HUES48 (cell line): ENCODE results near the gene DYNC2H1.

ENCODE experiments used
- H3K27ac ChIP-seq: one replicate; pipeline ENCODE4 v1.7.0; 2013; ENCODE audit warnings: low read depth, low read length, inconsistent platforms
- H3K27me3 ChIP-seq: 2 replicates; pipeline ENCODE4 v1.6.1; 2013; ENCODE audit warnings: mild to moderate bottlenecking, low read length; ENCODE audit not compliant: control insufficient read depth, insufficient read depth
- H3K36me3 ChIP-seq: 2 replicates; pipeline ENCODE4 v1.6.1; 2013; ENCODE audit warnings: low read length; ENCODE audit not compliant: control insufficient read depth, insufficient read depth
- H3K4me1 ChIP-seq: 2 replicates; pipeline ENCODE4 v1.6.1; 2013; ENCODE audit warnings: mild to moderate bottlenecking, low read length; ENCODE audit not compliant: control insufficient read depth, insufficient read depth
- H3K4me3 ChIP-seq: 2 replicates; pipeline ENCODE4 v1.5.1; 2013; ENCODE audit warnings: mild to moderate bottlenecking, low read depth, low read length
- H3K9ac ChIP-seq: 2 replicates; pipeline ENCODE4 v1.6.1; 2013; ENCODE audit warnings: mild to moderate bottlenecking, low read depth, low read length, moderate library complexity
- H3K9me3 ChIP-seq: 2 replicates; pipeline ENCODE4 v1.6.1; 2013; ENCODE audit warnings: low read length; ENCODE audit not compliant: control insufficient read depth, insufficient read depth

DYNC2H1 gene

DNA sequence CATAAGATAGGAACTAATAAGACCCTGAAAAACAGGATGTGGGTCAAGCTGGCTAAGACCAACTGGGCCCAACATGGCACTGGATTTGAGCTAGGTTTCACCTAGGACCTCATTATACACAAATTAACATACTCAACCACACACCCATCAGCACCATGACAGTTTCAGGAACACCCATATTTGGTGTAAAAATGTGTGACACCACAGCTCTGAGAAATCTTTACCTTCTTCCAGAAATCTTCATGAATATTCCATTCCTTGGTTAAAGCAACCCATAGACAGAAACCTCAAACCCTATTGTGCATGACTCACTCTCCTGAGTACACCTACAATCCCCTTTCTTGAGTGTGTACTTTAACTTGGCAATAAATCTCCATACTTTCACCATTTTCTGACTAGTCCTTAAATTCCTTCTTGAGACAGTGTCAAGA, 378.8 kb downstream of the DYNC2H1 start:
- Histone ChIP-seq H3K4me1 (peaks cover 14% of the 10 kb centered on the region), H3K27me3 (no peaks in the 10 kb centered on the region), H3K36me3 (no peaks in the 10 kb centered on the region), H3K4me3 (no peak overlapping the region), H3K9me3 (peaks cover 24% of the 10 kb centered on the region), H3K27ac (no peak overlapping the region), H3K9ac (no peak overlapping the region)

DNA sequence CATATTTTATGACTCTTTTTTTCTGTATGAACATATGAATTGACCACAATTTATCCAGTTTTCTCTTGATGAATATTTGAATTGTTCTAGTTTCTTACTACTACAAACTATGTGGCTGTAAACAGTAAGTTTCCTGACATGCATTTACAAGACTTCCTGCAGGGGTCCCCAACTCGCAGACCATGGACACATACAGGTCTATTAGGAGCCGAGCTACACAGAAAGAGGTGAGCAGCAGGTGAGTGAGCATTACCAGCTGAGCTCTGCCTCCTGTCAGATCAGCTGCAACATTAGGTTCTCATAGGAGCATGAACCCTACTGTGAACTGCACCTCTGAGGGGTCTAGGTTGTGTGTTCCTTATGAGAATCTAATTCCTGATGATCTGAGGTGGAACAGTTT, 379.4 kb downstream of the DYNC2H1 start:
- peaks cover 14% of the 10 kb centered on the region for H3K4me1 ChIP-seq
- no peak overlapping the region for H3K9ac ChIP-seq
- no peaks in the 10 kb centered on the region for H3K27me3 ChIP-seq
- no peak overlapping the region for H3K27ac ChIP-seq
- H3K36me3 ChIP-seq: no peaks in the 10 kb centered on the region
- no peak overlapping the region for H3K4me3 ChIP-seq
- peaks cover 24% of the 10 kb centered on the region for H3K9me3 ChIP-seq

DNA sequence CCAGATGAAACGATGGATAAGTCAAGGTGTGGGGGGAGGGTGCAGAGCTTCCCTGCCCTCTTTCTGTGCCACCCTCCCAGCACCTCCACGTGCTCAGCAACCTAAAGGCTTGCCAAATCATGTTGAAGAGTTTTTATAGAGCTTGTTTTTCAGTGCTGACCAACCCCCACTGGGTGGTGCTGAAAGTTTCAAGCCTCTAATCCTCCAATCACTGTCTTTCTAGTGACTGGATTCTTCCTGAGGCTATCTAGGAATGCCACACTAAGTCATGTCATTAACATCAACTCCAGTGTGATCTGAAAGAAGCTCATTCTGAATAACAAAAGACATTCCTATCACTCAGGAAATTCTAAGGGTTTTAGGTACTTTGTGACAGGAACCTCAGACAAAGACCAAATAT, 382.6 kb downstream of the DYNC2H1 start:
- no peaks in the 10 kb centered on the region for H3K27me3 ChIP-seq
- H3K9me3 ChIP-seq: peaks cover 24% of the 10 kb centered on the region
- no peak overlapping the region for H3K4me3 ChIP-seq
- H3K4me1 ChIP-seq: peaks cover 14% of the 10 kb centered on the region
- H3K36me3 ChIP-seq: no peaks in the 10 kb centered on the region
- H3K27ac ChIP-seq: no peak overlapping the region
- H3K9ac ChIP-seq: no peak overlapping the region

DNA sequence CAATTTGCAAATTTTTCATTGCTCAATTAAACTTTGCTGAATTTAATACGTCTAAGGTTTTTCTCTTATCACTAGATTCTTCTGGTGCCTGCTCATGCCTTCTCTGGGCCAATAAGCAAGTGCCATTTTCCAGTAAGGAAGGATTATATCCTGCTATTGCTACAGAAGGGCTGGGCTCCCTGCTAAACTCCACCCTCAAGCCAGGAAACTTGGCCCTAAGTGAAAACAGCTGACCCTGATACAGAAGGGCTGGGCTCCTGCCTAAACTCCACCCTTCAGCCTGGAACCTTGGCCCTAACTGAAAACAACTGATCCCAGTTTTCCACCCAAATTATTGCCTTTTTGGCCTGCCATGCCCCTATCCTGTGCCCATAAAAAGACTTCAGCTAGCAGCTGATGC, 385.3 kb downstream of the DYNC2H1 start:
- H3K9ac ChIP-seq: no peak overlapping the region
- H3K4me3 ChIP-seq: no peak overlapping the region
- no peaks in the 10 kb centered on the region for H3K27me3 ChIP-seq
- H3K4me1 ChIP-seq: peaks cover 17% of the 10 kb centered on the region
- H3K36me3 ChIP-seq: no peaks in the 10 kb centered on the region
- H3K27ac ChIP-seq: no peak overlapping the region
- H3K9me3 ChIP-seq: peaks cover 15% of the 10 kb centered on the region

DNA sequence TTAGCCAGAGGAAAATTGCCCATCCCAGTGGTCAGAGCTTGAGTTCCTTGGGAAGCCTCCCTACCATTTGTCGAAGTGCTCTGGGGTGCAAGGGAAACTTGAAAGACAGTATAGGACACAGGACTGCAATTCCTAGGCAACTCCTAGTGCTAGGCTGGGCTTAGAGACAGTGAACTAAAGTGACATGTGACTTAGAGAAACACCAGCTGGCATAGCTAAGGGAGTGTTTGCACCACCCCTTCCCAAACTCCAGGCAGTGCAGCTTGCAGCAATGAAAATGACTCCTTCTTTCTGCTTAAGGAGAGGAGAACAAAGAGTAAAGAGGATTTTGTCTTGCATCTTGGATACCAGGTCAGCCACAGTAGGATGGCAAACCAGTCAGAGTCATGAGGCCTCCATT, 388.0 kb downstream of the DYNC2H1 start:
- H3K27ac ChIP-seq: no peak overlapping the region

DNA sequence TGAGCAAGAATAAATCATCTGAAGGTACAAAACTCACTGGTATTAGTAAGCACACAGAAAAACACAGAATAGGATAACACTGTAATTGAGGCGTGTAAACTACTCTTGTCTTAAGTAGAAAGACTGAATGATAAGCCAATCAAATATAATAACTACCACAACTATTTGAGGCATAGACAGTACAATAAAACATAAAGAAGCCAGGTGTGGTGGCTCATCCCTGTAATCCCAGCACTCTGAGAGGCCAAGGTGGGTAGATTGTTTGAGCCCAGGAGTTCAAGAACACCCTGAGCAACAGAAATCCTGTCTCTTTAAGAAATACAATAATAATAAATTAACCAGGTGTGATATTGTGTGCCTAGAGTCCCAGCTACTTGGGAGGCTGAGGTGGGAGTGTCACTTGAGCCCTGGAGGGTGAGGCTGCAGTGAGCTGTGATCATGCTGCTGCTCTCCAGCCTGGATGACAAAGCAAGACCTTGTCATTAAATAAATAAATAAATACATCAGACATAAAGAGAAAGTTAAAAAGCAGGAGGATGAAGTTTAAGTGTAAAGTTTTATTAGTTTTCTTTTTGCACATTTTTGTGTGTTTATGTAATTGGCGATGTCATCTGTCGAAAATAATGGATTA, 390.6 kb downstream of the DYNC2H1 start:
- Histone ChIP-seq H3K4me1 (peaks cover 8% of the 10 kb centered on the region; the same call in 1 of the 2 replicates), H3K36me3 (no peaks in the 10 kb centered on the region), H3K9me3 (no peaks in the 10 kb centered on the region), H3K27ac (no peak overlapping the region), H3K9ac (no peak overlapping the region), H3K27me3 (no peaks in the 10 kb centered on the region), H3K4me3 (no peak overlapping the region)

More for the DNA sequence above, 388.0 kb downstream of the DYNC2H1 start:
- H3K4me1 ChIP-seq: peaks cover 13% of the 10 kb centered on the region
- H3K4me3 ChIP-seq: no peak overlapping the region
- no peaks in the 10 kb centered on the region for H3K36me3 ChIP-seq
- no peaks in the 10 kb centered on the region for H3K9me3 ChIP-seq
- no peaks in the 10 kb centered on the region for H3K27me3 ChIP-seq
- H3K9ac ChIP-seq: no peak overlapping the region

DNA sequence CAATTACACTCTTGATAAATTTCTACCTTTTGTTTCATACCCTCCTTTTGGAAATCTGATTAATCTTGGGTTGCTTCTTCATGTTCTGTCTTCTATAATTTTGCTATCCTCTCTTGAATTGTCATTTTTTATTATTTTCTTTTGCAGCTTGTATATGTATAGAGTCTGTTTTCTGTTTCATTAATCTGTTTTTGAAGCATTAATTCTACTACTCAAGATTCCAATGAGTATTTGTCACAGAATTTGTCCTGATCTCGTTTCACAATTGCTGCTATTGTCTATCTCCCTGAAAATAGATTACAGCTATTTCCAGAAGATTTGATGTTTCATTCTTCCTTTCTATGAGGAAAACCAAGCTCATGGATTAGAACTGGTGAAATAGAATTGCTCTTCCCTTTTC, 406.1 kb downstream of the DYNC2H1 start:
- no peaks in the 10 kb centered on the region for H3K36me3 ChIP-seq
- H3K27ac ChIP-seq: no peak overlapping the region
- H3K27me3 ChIP-seq: no peaks in the 10 kb centered on the region
- no peak overlapping the region for H3K4me3 ChIP-seq
- H3K9ac ChIP-seq: no peak overlapping the region
- H3K9me3 ChIP-seq: no peaks in the 10 kb centered on the region
- no peaks in the 10 kb centered on the region for H3K4me1 ChIP-seq

DNA sequence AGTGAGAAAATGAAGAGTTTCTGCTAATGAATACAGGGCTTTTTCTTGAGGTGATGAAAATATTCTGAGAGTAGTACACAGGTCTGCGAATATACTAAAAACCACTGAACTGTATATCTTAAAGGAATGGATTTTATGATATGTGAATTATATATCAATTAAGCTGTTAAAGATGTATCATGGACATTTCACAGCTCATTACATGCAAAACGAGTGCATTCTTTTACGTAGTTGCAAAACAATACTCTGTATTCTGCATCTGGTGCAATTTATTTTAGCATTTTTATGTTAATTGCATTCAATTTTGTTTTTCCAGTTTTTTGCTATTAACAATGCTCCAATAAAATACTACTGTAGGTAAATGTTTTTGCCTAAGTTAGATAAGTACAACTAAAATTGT, 411.6 kb downstream of the DYNC2H1 start:
- Histone ChIP-seq H3K9me3 (no peaks in the 10 kb centered on the region; the same call in 1 of the 2 replicates), H3K4me1 (0 out of 2 replicates have a peak, but pooled peaks cover 3% of the 10 kb centered on the region), H3K27me3 (no peaks in the 10 kb centered on the region), H3K36me3 (no peaks in the 10 kb centered on the region), H3K9ac (no peak overlapping the region), H3K4me3 (no peak overlapping the region), H3K27ac (no peak overlapping the region)

DNA sequence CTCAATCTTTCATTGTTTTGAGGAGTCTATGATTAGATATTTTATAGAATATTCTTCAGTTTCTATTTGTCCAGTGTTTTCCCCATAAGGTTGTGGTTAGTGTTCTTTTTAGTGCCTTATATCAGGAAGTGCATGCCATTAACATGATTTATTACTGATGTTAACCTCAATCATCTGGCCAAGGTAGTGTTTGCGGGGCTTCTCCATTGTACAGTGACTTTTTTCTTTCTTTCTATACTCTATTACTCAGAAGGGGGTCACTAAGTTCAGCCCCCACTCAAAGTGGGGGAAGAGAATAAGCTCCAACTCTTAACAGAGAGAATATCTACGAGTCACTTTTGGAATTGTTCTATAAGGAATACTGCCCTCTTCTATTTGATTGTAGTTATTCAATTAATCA, 415.8 kb downstream of the DYNC2H1 start:
- Histone ChIP-seq H3K4me1 (peaks cover 20% of the 10 kb centered on the region), H3K4me3 (no peak overlapping the region), H3K9ac (no peak overlapping the region), H3K27ac (no peak overlapping the region), H3K36me3 (no peaks in the 10 kb centered on the region), H3K9me3 (no peaks in the 10 kb centered on the region; the same call in 1 of the 2 replicates), H3K27me3 (no peaks in the 10 kb centered on the region)

DNA sequence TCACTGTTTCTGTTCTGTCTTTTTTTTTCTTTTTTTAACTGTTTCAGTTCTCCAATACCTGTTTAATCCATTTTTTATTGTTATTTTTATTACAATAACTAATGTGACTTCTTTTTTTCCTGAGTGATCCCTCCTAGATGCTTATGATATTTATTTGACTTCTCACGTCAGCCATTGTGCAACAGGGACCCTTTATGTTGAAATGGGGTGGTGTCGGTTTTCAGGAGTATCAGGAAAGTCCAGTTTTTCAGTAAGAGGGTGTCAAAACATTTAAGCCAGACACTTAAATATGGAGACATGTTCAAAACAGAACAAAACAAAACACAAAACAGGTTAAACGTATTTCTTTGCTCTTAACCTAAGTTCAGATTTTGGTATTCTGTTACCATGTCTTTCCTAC, 418.8 kb downstream of the DYNC2H1 start:
- Histone ChIP-seq H3K4me1 (peaks cover 17% of the 10 kb centered on the region), H3K36me3 (no peaks in the 10 kb centered on the region), H3K27me3 (no peaks in the 10 kb centered on the region), H3K27ac (no peak overlapping the region), H3K4me3 (no peak overlapping the region), H3K9ac (no peak overlapping the region), H3K9me3 (no peaks in the 10 kb centered on the region)

DNA sequence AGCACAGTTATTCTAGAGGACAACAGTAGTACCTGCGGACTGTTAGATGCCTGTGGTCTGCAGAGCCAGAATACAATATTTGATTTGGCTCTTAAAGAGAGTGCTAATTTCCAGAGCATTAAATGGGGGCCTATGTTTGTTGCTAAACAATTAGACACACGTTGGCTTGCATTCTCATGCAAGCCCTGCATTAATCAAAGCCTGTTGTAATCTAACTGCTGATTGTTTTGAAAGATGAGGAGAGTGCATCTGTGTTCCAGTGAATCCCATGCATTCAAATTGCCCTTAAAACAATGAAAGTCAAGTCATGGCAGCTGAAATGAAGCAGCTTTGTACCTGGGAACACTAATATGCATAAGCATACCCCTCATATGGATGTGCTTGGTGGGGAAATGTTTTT, 419.4 kb downstream of the DYNC2H1 start:
- Histone ChIP-seq H3K36me3 (no peaks in the 10 kb centered on the region), H3K4me3 (no peak overlapping the region), H3K27me3 (no peaks in the 10 kb centered on the region), H3K9me3 (no peaks in the 10 kb centered on the region), H3K4me1 (peaks cover 17% of the 10 kb centered on the region), H3K27ac (no peak overlapping the region), H3K9ac (no peak overlapping the region)
